ENCODE measurements around the gene SLC1A2.
A peak's percentile ranks its signal among the peaks of the same experiment; 100 is the strongest.

SLC1A2 gene

GRCh38 chr11:35393098-35393497, 26.3 kb downstream of the SLC1A2 start:
- Histone ChIP-seq H3K79me2 (ENCODE audit: insufficient read depth, low read length) (no peaks in the 10 kb centered on the region), H3K4me2 (ENCODE audit: low read depth, low read length, poor library complexity, severe bottlenecking) (no peak overlapping the region), H3K4me3 (ENCODE audit: insufficient read depth, low read length, poor library complexity, severe bottlenecking) (no peak overlapping the region), H3K9me2 (replicated peaks; ENCODE audit: insufficient read depth, low read length) (no peaks in the 10 kb centered on the region), H3K36me3 (ENCODE audit: low read length) (no peaks in the 10 kb centered on the region), H4K20me1 (ENCODE audit: low read depth, low read length) (no peaks in the 10 kb centered on the region), H2AFZ (ENCODE audit: low read depth, low read length, severe bottlenecking) (no peak overlapping the region), H3K27me3 (ENCODE audit: low read length) (no peaks in the 10 kb centered on the region), H3F3A (ENCODE audit: insufficient read depth) (no peaks in the 10 kb centered on the region), H3K9ac (ENCODE audit: low read length) (no peak overlapping the region), H3K27ac (ENCODE audit: low read depth, low read length) (no peak overlapping the region), H3K9me3 (ENCODE audit: insufficient read depth, low read length) (no peaks in the 10 kb centered on the region)
- TF ChIP-seq EZH2phosphoT487 (conservative IDR thresholded peaks at IDR 0.05; ENCODE audit: low read length): no peak
- no peak for TF ChIP-seq CTCF (IDR thresholded peaks at IDR 0.05; ENCODE audit: insufficient read depth, low read length, poor library complexity, severe bottlenecking)

- H3K9ac ChIP-seq (ENCODE audit: low read length): no peak overlapping the region
- H3K4me2 ChIP-seq (ENCODE audit: low read depth, low read length, poor library complexity, severe bottlenecking): no peak overlapping the region
- no peaks in the 10 kb centered on the region for H4K20me1 ChIP-seq (ENCODE audit: low read depth, low read length)
- TF ChIP-seq CTCF (IDR thresholded peaks at IDR 0.05; ENCODE audit: insufficient read depth, low read length, poor library complexity, severe bottlenecking): peak; percentile 87
- no peak for TF ChIP-seq EZH2phosphoT487 (conservative IDR thresholded peaks at IDR 0.05; ENCODE audit: low read length)
- no peaks in the 10 kb centered on the region for H3K9me2 ChIP-seq (replicated peaks; ENCODE audit: insufficient read depth, low read length)
- no peak overlapping the region for H2AFZ ChIP-seq (ENCODE audit: low read depth, low read length, severe bottlenecking)
- no peaks in the 10 kb centered on the region for H3K27me3 ChIP-seq (ENCODE audit: low read length)
- no peaks in the 10 kb centered on the region for H3F3A ChIP-seq (ENCODE audit: insufficient read depth)
- no peak overlapping the region for H3K4me3 ChIP-seq (ENCODE audit: insufficient read depth, low read length, poor library complexity, severe bottlenecking)
- H3K36me3 ChIP-seq (ENCODE audit: low read length): no peaks in the 10 kb centered on the region
- no peak overlapping the region for H3K27ac ChIP-seq (ENCODE audit: low read depth, low read length)
- H3K79me2 ChIP-seq (ENCODE audit: insufficient read depth, low read length): no peaks in the 10 kb centered on the region
- no peaks in the 10 kb centered on the region for H3K9me3 ChIP-seq (ENCODE audit: insufficient read depth, low read length)
Measured at GRCh38 chr11:35391922-35392688, 27.3 kb downstream of the SLC1A2 start.

- H3K36me3 ChIP-seq (ENCODE audit: low read length): no peaks in the 10 kb centered on the region
- no peaks in the 10 kb centered on the region for H3K9me2 ChIP-seq (replicated peaks; ENCODE audit: insufficient read depth, low read length)
- H3K9ac ChIP-seq (ENCODE audit: low read length): no peak overlapping the region
- H2AFZ ChIP-seq (ENCODE audit: low read depth, low read length, severe bottlenecking): no peak overlapping the region
- no peak for TF ChIP-seq EZH2phosphoT487 (conservative IDR thresholded peaks at IDR 0.05; ENCODE audit: low read length)
- no peak for TF ChIP-seq CTCF (IDR thresholded peaks at IDR 0.05; ENCODE audit: insufficient read depth, low read length, poor library complexity, severe bottlenecking)
- no peaks in the 10 kb centered on the region for H3F3A ChIP-seq (ENCODE audit: insufficient read depth)
- H3K27me3 ChIP-seq (ENCODE audit: low read length): no peaks in the 10 kb centered on the region
- no peak overlapping the region for H3K4me3 ChIP-seq (ENCODE audit: insufficient read depth, low read length, poor library complexity, severe bottlenecking)
- no peak overlapping the region for H3K27ac ChIP-seq (ENCODE audit: low read depth, low read length)
- H3K9me3 ChIP-seq (ENCODE audit: insufficient read depth, low read length): no peaks in the 10 kb centered on the region
- peak overlapping the region; percentile 14 for H3K4me2 ChIP-seq (ENCODE audit: low read depth, low read length, poor library complexity, severe bottlenecking)
- H4K20me1 ChIP-seq (ENCODE audit: low read depth, low read length): no peaks in the 10 kb centered on the region
- no peaks in the 10 kb centered on the region for H3K79me2 ChIP-seq (ENCODE audit: insufficient read depth, low read length)
Measured at GRCh38 chr11:35390737-35391682, 28.3 kb downstream of the SLC1A2 start.
